IPS-18a (cell line): Measurements from ENCODE around the gene TNIK.
A peak's percentile ranks its signal among the peaks of the same experiment; 100 is the strongest.

Experiments
- H3K27ac ChIP-seq: one replicate; pipeline ENCODE4 v1.5.1; 2013; ENCODE audit warnings: low read length
- H3K27me3 ChIP-seq: one replicate; pipeline ENCODE4 v1.6.1; 2013; ENCODE audit warnings: mild to moderate bottlenecking, low read length; ENCODE audit not compliant: control insufficient read depth, insufficient read depth
- H3K36me3 ChIP-seq: one replicate; pipeline ENCODE4 v1.6.1; 2013; ENCODE audit warnings: low read depth, low read length; ENCODE audit not compliant: control insufficient read depth
- H3K4me1 ChIP-seq: one replicate; pipeline ENCODE4 v1.6.1; 2013; ENCODE audit warnings: low read depth, low read length; ENCODE audit not compliant: control insufficient read depth
- H3K4me3 ChIP-seq: one replicate; pipeline ENCODE4 v1.5.1; 2013; ENCODE audit warnings: low read length
- H3K9ac ChIP-seq: one replicate; pipeline ENCODE4 v1.6.1; 2013; ENCODE audit warnings: mild to moderate bottlenecking, low read length, moderate library complexity
- H3K9me3 ChIP-seq: one replicate; pipeline ENCODE4 v1.6.1; 2013; ENCODE audit warnings: low read depth, low read length; ENCODE audit not compliant: control insufficient read depth

The TNIK gene

GRCh38 chr3:171468296-171468906 is 8.2 kb upstream of the TNIK start:
- H3K27me3 ChIP-seq: no peaks in the 10 kb centered on the region
- H3K4me1 ChIP-seq: no peaks in the 10 kb centered on the region
- no peaks in the 10 kb centered on the region for H3K9me3 ChIP-seq
- no peak overlapping the region for H3K4me3 ChIP-seq
- no peaks in the 10 kb centered on the region for H3K36me3 ChIP-seq
- H3K9ac ChIP-seq: no peak overlapping the region
- H3K27ac ChIP-seq: no peak overlapping the region

GRCh38 chr3:171465763-171466162 is 5.6 kb upstream of the TNIK start:
- H3K4me1 ChIP-seq: peaks cover 16% of the 10 kb centered on the region
- H3K27me3 ChIP-seq: peaks cover 13% of the 10 kb centered on the region
- no peaks in the 10 kb centered on the region for H3K36me3 ChIP-seq
- H3K9me3 ChIP-seq: no peaks in the 10 kb centered on the region
- H3K4me3 ChIP-seq: no peak overlapping the region
- H3K27ac ChIP-seq: no peak overlapping the region
- no peak overlapping the region for H3K9ac ChIP-seq

GRCh38 chr3:171464462-171464861 is 4.3 kb upstream of the TNIK start:
- Histone ChIP-seq H3K9me3 (no peaks in the 10 kb centered on the region), H3K27me3 (peaks cover 13% of the 10 kb centered on the region), H3K27ac (no peak overlapping the region)

GRCh38 chr3:171462224-171462623 is 2.0 kb upstream of the TNIK start:
- no peaks in the 10 kb centered on the region for H3K9me3 ChIP-seq
- H3K27me3 ChIP-seq: peaks cover 13% of the 10 kb centered on the region
- H3K27ac ChIP-seq: no peak overlapping the region
- peaks cover 22% of the 10 kb centered on the region for H3K4me1 ChIP-seq
- peak overlapping the region; percentile 75 for H3K9ac ChIP-seq
- peak overlapping the region; percentile 87 for H3K4me3 ChIP-seq
- no peaks in the 10 kb centered on the region for H3K36me3 ChIP-seq

More at GRCh38 chr3:171464462-171464861, 4.3 kb upstream of the TNIK start:
- Histone ChIP-seq H3K4me3 (no peak overlapping the region), H3K4me1 (peaks cover 16% of the 10 kb centered on the region), H3K36me3 (no peaks in the 10 kb centered on the region), H3K9ac (no peak overlapping the region)

GRCh38 chr3:171461525-171461917 is 1.3 kb upstream of the TNIK start:
- H3K9me3 ChIP-seq: no peaks in the 10 kb centered on the region
- no peaks in the 10 kb centered on the region for H3K36me3 ChIP-seq
- H3K27ac ChIP-seq: no peak overlapping the region
- peaks cover 13% of the 10 kb centered on the region for H3K27me3 ChIP-seq
- H3K4me3 ChIP-seq: peak overlapping the region; percentile 87
- H3K9ac ChIP-seq: peak overlapping the region; percentile 75
- H3K4me1 ChIP-seq: peaks cover 29% of the 10 kb centered on the region

GRCh38 chr3:171460725-171461524 is 720 bp upstream of the TNIK start:
- Histone ChIP-seq H3K4me3 (peak overlapping the region; percentile 87), H3K4me1 (peaks cover 35% of the 10 kb centered on the region), H3K27ac (no peak overlapping the region), H3K9ac (peak overlapping the region; percentile 75), H3K27me3 (peaks cover 13% of the 10 kb centered on the region), H3K36me3 (no peaks in the 10 kb centered on the region), H3K9me3 (no peaks in the 10 kb centered on the region)

- Histone ChIP-seq H3K9ac (peak overlapping the region; percentile 75), H3K36me3 (no peaks in the 10 kb centered on the region), H3K4me3 (peak overlapping the region; percentile 87), H3K27ac (peak overlapping the region; percentile 3), H3K27me3 (peaks cover 13% of the 10 kb centered on the region), H3K9me3 (no peaks in the 10 kb centered on the region), H3K4me1 (peaks cover 49% of the 10 kb centered on the region)
Measured at GRCh38 chr3:171459137-171459941, 866 bp downstream of the TNIK start.

- Histone ChIP-seq H3K36me3 (no peaks in the 10 kb centered on the region), H3K4me1 (peaks cover 54% of the 10 kb centered on the region), H3K9ac (peak overlapping the region; percentile 75), H3K9me3 (no peaks in the 10 kb centered on the region), H3K27ac (peak overlapping the region; percentile 3), H3K27me3 (peaks cover 13% of the 10 kb centered on the region), H3K4me3 (peak overlapping the region; percentile 87)
Measured at GRCh38 chr3:171458864-171459136, 1.4 kb downstream of the TNIK start.

GRCh38 chr3:171458071-171458863 is 1.9 kb downstream of the TNIK start:
- Histone ChIP-seq H3K4me1 (peaks cover 60% of the 10 kb centered on the region), H3K9me3 (no peaks in the 10 kb centered on the region), H3K27me3 (peaks cover 13% of the 10 kb centered on the region), H3K27ac (peak overlapping the region; percentile 81), H3K36me3 (no peaks in the 10 kb centered on the region), H3K9ac (peak overlapping the region; percentile 75), H3K4me3 (peak overlapping the region; percentile 87)

GRCh38 chr3:171457607-171458061 is 2.6 kb downstream of the TNIK start:
- Histone ChIP-seq H3K4me1 (peaks cover 63% of the 10 kb centered on the region), H3K9ac (peak overlapping the region; percentile 75), H3K27me3 (peaks cover 13% of the 10 kb centered on the region), H3K27ac (peak overlapping the region; percentile 81), H3K36me3 (no peaks in the 10 kb centered on the region), H3K9me3 (no peaks in the 10 kb centered on the region), H3K4me3 (peak overlapping the region; percentile 87)
